Suppressor macrophage (primary cell): ENCODE measurements around the gene YJEFN3.

ENCODE experiments used
- DNase-seq, 4 experiments: peaks; one replicate each; pipeline ENCODE4 v3.0.0-alpha.2; 2020 to 2022

The YJEFN3 gene

DNA sequence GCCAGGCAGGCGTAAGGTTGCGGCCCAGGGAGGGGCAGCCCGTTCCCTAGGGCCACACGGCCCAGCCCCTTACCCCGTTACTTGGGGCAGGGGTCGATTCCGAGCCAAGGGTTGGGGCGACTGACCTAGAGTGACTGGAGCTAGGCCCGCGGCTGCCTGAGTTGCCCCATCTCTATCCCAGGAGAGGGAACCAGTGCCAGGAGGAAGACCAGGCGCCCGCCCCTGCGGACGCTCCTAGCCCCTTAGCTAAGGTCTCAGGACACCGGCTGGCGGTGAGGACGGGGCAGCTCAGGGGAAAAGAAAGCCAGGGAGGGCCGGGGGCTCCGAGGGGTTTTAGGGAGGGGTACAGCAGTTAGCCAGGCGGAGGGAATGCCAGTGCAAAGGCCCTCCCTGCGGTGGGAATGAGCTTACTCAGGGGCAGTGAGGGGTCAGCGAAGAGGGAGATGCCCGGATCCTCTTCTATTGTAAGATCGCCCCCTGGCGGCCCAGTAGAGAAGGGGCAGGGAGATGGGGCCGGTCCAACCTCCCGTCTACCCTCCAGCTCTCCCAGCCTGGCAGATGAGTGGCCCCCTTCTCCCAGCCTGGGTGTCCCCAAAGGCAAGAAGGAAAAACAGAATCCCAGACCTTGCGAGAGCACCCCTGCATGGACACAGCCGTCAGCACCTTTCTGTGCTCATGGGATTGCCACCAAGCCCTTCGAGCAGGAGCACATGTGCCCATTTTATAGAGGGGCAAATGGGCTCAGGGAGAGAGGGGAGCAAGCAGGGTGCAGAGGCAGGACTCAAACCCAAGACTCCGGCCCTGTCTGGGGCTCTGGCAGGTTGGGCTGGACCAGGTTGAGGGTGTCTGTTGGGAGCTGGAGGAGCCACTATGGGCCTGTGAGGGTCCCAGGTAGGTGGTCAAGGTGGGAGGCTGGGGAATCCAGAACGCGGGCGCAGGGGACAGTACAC, 25.6 kb downstream of the YJEFN3 start:
- DNase-seq, result peak; percentile 68 to 79 (median 75)

DNA sequence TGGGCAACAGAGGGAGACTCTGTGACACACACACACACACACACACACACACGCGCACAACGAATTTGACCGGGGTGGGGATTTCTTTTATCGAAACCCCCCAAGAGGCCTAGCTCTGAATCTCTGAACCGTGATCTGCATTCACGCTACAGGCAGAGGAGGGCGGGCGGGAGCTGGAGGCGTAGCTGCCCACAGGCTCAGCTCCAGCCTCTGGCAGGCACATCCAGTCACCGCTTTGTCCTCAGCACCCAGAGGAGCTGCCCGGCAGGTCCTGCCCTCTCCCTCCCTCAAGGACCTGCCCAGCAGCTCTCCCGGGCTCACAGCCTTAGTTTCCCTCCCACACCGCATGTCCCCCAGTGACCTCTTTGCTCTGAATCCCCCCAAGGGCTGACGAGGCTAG, 29.3 kb downstream of the YJEFN3 start:
- no peak for DNase-seq

DNA sequence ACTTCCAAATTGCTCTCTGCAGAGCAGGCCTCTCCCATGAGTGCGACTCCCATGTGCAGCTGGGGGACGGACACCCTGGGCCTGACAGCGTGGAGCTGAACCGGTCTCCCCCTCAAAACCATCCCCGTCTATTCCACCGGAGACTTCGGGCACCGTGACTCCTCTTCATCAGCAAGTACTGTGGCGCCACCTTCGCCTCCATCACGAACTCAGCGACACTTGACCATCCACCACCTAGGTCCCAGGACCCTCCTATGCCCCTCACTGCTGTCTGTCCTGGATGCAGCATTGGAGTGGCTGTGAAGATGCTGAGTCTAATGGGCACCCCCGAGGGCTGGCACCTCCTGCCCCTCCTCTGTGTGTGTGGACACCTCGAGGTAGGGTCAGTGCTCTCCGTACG, 29.9 kb downstream of the YJEFN3 start:
- no peak for DNase-seq

DNA sequence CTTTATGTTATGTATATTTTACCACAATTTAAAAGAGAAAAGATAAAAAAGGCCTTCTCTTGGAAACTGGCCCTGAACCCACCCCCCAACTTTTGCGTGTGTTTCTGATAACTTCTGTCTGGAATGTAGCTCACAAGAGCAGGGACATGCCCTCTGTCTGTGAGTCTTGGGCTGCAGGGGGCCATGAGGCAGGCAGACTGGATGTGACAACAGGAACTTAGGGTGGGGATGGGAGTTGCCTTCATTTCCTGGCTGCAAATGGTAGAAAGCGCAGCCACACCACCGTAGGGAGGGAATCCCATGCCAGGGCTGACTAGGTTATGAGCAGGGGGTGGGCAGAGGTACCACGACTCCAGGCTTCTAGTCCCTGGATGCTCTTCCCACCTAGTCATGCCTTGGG, 31.2 kb downstream of the YJEFN3 start:
- DNase-seq, result no peak

DNA sequence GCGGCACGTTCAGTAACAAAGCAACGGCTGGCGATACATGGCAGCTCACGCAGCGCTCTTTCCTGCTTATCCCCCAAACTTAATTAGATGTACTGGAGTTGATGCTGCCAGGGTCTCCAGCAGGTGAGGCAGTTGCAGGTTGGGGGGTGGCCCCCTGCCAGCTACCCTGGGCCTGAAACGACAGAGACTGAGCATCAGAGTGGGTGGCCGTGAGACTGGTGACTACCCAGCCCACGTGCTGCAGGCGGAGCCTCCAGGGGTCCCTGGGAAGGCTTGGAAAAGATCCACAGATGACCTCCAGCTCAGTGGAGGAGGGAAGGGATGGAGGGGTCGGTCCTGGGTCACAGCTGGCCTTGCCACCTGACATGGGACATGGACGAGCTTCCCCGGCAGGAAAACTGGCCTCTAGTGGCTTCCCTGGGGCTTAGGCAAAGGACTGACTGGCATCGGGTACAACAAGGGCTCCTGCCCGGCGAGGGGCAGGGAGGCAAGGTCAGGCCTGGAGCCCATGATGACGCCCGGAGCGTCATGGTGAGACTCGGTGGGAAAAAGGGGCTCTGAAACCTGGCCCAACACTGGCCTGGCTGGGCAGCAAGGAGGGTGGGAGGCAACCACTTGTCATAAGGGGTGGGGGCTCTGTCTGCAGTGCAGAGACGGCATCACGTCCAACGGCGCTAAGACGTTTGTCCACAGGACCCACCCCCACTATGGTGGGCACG, 33.4 kb downstream of the YJEFN3 start:
- DNase-seq, result no peak

DNA sequence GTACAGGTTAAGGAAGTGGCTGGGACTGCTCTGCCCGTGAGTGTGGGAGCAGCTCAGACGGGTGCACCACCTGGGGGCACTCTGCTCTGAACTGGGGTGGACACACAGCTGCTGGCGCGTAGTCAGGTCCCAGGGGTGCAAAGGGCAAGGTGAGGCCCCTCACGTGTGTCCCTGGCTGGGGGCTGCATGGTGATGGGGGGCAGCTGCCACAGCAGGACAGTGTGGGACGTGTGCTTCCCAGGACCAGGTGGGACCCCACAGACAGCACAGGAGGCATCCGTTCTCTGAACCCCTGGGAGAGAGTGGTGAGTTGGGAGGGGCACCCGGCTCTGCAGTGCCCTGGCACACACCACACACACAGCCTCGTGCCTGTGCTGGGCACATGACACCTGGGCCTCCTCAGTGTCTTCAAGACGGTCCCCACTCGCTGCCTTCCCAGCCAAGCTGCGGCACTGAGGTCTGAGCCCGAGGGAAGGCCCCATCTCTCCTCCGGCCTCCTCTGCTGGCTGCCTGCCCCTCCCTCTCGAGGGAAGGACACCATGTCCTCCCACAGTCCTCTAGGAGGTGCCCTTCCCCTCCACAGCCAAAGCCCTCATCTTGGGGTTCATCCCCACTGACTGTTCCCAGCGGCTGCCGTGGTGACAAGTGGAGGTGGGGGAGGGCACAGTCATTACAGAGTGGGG, 34.1 kb downstream of the YJEFN3 start:
- DNase-seq, result peak in 2 of 4 experiments; percentile 10 to 21

DNA sequence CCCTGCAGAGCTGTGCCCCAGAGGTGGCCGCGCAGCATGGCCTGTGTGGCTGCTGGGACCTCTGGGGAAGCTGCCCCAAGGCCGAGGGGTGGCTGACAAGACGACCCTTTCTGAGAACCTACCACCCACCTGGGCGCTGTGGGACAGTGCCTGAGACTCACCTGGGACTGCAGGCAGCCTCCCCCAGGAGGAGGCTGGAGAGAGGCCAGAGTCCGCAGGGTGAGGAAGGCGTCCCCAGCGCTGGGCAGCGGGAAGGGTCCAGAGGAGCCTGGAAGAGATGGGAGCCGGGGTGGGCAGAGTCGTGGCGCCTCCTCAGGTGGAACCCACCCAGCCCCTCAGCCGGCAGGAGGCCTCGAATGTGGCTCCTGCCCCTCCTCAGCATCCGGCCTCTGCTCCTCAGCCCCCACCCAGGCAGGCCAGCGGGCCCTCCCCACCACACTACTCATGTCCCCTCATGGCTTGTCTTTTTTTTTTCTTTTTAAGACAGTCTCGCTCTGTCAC, 34.7 kb downstream of the YJEFN3 start:
- DNase-seq, result no peak

DNA sequence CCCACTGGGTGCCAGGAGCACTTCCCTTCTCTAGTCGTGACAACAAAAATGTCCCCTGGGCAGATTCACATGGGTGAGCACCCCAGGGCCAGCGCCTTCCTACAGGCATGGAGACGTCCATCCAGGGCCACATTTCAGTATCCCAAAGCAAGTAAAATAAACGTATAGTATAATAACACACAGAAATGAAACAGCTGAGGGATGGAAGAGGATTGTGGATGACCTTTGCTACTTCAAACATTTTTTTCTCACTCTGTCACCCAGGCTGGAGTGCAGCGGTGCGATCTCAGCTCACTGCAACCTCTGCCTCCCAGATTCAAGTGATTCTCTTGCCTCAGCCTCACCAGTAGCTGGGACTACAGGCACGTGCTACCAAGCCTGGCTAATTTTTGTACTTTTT, 37.6 kb downstream of the YJEFN3 start:
- DNase-seq, result no peak

DNA sequence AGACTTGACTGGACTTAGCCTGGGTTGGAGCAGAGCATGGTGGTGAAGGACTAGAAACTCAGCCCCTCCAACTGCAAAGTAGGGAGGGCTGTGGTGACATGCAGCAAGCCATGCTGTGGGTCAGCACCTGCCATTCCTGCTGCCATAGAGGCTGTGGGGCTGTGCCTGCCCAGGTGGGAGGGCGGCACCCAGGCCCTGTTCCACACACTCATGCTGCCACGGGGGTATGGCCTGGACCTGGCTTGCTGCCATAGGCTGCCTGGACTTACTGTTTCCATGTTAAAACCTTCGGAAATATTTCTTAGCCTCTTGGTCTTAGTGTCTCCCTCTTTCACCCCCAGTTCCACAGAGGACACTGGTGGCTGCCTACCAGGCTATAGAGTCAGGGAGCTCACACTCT, 38.7 kb downstream of the YJEFN3 start:
- no peak for DNase-seq

DNA sequence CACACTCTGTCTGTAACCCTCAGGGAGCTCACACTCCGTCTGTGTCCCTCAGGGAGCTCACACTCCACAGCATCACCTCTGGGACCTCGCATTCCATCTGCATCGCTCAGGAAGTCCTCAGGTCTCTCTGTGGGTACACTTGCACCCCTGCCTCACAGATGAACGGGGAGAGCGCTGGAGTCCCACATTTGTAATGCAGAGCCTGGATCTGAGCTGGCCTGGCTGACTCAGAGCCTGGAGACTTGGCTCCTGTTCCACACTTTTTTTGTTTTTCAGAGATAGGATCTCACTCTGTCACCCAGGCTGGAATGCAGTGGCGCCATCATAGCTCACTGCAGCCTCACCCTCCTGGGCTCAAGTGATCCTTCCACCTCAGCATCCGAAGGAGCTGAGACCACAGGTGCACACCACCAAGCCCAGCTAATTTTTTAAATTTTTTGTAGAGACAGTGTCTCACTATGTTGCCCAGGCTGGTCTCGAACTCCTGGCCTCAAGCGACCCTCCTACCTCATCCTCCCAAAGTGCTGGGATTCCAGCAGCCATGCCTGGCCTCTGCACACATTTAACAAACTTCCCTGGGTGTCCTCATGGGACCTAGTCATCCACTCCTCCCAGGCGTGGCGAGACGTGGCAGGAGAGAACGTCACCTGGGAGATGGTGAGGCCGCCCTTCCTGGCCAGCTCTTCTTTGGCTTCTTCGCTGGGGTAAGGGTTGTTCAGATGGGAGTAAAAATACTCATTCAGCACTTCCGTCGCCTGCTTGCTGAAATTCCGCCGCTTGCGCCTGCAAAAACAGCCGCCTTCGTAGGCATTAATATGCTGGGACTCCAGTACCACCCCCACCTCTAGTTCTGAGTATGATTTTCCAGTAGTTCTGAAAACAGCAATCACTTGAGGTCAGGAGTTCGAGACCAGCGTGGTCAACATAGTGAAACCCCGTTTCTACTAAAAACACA, 40.4 kb downstream of the YJEFN3 start:
- no peak for DNase-seq

DNA sequence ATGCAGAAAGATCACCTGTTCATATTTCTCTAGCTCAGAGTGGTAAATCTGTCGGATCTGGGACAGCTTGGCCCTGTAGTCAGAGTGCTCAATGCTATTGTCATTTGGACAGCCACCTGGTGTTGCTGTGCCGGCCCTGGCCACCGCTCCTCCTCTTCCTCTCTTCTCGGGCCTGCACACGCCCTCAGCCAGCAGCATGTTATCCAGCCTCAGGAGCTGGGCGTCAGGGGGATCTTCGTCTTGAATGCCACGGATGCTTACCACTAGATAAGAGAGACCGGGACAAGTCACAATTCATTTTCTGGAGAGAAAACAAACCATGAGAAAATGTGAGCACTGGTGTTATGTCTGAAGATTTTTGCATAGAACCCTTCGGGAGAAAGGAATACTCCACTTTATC, 41.9 kb downstream of the YJEFN3 start:
- no peak for DNase-seq

DNA sequence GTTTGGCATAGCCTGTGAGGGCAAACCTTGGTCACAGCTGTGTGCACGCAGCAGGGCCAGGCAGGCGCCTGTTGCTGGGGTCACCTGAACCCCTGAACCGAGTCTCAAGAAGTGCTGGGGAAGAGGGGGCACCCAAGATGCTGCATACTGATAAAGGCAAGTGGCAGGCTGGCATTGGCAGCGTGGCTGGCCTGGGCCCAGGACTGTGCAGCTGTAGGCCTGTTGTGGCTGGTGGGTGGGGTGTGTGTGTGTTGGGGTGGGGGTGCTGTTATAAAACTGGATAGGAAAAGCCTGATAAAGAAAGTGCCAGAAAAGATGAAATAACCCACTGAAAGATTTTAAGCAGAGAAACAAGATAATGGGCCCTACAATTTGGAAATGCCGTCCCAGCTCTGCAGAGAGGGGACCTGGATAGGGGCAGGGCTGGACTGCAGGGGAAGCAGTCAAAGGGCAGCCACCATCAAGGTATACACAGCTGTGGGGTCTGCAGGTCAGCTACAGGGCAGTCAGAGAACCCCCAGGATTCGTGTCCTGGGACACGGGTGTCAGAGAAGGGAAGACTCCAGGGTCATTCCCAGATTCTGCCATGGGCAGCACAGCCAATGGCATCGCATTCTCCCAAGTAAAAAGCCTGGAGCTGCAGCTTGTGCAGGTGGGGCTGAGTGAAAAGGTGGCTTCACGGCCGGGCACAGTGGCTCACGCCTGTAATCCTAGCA, 42.5 kb downstream of the YJEFN3 start:
- DNase-seq, result no peak

DNA sequence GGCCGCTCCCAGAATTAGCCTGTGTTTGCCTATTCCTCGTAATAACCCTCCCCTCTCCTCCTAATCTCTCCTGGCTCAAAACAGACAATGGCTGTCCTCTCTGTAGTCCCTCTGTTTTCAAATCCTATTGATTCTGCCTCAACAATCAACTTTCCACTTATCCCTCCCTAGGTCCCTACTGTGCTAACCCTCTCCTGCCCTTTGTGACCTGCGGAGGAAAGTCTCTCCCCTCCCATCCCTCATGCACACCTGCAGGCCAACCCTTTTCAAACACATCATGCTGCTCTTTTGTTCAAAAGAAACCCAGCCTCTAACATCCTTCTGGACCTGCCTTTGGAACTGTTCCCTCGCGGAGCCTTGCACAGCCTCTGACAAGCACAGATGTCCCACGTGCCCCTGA, 46.7 kb downstream of the YJEFN3 start:
- DNase-seq, result no peak

DNA sequence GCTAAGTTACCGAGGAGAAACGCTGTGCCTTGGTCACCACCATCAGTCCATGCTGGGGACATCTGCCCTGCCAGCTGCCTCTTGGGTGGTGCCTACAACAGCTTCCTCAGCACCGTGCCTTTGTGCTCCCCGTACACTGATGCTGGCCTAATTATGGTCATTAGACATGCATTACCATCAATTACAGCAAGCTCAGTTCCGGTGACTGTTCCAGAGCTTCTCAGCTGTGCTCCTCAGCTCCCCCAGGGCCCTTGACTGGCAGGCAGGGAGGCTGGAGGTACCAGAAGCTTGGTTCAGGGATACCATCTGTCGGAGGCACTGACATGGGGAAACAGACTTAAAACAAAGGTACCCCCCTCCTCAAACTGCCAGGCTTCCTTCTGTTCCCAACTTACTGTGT, 49.5 kb downstream of the YJEFN3 start:
- no peak for DNase-seq

DNA sequence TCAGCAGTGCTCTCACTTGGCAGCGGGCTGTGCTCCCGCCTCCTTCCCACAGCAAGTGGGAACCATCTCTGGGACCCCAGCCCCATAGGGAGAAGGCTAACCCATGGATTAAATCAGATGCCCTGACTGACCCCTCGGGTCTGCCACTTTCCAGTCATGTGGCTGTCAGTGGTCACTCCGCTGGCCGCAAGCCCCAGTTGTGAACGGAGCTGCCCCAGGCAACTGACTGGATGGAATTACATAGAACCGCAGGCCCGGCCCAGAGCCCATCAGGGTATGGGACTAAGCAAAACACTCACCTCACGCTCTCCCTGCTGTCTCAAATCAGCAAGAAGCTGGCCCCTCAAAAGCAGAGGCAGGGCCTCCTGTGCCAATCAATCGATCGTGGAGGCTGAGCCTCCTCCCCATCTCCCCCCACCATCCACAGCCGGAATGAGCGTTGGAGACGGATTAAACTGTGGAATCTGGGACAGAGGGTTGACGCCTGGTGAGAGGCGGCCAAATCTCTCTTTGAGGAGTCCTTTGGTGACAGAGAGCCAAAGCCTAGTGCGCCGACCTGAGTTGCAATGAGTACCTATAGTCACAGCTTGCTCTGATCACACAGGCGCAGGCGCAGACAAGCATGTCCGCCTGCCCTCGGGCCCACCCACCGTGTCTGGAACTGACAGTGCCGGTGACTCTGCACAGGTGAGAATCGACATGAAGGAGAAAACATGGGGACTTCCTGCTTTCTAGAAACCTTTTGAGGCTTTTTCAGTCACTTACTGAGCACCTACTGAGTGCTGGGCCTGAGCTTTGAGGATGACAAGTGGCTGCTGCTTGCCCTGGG, 51.0 kb downstream of the YJEFN3 start:
- DNase-seq, result no peak

DNA sequence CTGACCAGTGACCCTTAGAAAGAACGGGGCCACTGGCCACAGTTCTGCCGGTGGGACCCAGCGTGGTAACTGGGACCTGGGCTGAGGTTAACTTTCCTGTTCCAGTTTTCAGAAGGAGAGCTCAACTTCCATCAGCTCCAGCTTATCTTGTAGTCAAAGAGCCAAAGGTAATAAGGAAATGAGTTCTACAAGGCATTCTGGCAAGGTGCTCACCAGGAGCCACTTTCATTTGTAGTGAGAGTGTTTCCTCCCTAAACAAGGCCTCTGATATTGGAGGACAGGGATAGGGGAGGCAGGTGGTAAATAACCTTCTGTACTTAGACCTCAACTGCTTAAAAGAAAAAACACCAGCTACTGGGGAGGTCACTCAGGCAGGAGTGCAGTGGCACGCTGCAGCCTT, 51.7 kb downstream of the YJEFN3 start:
- no peak for DNase-seq

DNA sequence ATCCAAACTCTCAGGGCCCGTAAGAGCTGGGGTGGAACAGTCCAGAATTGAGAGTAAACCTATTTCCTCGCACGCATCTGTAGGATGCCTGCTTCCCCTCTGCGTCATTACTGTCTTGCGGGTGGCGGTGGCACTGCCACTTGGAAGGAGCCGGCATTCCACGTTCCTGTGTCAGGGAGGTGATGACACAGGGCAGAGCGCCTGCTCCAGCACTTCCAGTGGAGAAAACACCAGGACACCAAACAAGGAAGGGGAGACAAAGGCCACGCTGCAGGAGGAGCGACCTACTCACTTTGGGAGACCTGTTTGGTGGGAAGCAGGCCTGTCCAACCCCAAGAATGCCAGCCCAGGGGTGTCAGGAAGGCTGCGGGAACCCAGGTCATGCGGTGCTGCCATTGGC, 52.7 kb downstream of the YJEFN3 start:
- DNase-seq, result no peak

DNA sequence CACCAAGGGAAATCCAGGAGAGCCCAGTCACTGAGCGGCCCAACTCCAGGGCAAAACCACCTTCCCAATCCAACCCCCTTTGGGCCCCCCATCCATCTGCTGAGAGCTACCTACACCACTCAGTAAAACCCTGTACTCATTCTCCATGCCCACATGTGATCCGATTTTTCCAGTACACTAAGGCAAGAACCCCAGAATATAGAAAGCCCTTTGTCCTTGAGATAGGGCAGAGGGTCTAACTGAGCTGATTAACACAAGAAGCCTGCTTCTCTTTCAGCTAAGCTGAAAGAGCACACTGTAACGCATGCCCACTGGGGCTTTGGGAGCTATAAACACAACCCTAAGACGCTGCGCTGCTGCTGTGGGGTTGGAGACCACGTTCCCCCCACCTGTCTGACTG, 53.8 kb downstream of the YJEFN3 start:
- no peak for DNase-seq

DNA sequence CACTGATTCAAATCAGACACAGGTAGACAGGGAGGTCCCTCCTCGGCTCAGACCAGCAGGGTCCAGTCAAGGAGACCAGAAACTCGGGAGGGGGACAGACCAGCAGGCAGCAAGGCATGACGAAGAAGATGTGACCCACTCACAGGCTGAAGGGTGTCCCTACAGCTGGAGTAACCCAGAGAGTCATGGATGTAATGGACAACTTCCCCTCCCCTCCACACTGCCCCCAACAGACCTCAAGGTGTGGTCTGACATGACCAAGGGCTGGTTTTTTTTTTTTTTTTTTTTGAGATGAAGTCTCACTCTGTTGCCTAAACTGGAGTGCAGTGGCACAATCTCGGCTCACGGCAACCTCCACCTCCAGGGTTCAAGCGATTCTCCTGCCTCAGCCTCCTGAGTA, 55.6 kb downstream of the YJEFN3 start:
- no peak for DNase-seq
